ENCODE measurements around the gene SHISA5. TPM values are rescaled to one million over a fixed set of nuclear protein-coding genes. Genes with fewer than 3 reads are reported as not detected.

Gene SHISA5
- total RNA-seq, 1 experiment from 2014 or later: 104 TPM

DNA sequence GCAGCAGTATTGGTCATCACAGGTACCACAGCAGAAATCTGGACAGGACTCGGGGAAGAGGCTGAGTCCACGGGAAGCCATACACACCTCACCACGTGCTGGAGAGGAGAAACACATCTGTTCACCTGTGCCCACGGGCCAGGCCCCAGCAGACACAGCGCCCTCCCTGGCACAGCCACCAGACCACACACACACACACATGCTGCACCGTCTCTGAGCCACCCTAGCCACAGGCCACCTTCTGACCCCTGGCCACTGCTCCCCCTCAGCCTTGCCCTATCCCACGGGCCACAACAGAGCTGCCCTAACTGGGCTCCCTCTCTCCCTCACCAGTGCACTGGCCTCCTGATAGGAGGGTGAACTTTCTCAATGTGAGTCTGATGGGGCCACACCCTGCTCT lies 2.8 kb downstream of the SHISA5 start:
- ChIA-PET CTCF (no interaction called here), POLR2A (no interaction called here)
- peak overlapping the region; percentile 36 for H3K4me2 ChIP-seq (ENCODE audit: low read length)

DNA sequence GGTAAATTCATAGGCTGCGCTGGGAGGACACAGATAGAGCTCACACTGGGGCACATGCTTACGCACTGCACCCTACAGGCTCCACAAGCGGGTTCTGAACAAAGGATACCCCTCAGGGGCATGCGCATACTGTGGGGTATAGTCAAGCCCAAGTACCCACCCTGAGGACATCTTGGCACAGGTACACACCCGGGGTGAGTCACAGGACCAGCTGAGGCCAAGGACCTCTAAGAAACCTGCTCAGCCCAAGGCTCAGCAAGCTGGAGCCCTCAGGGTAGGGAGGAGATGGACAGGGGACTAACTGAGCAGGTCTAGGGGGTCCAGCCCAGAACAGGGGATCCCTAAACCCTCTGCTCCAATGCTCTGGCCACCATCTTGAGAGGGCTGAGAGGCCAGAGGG lies 3.3 kb downstream of the SHISA5 start:
- H2AFZ ChIP-seq (ENCODE audit: low read depth, low read length, poor library complexity, severe bottlenecking): no peak overlapping the region
- intact Hi-C loops (cut with micrococcal nuclease): no loop called here
- no peaks in the 10 kb centered on the region for H3K27me3 ChIP-seq (ENCODE audit: insufficient read depth, low read length)
- no peaks in the 10 kb centered on the region for H3K36me3 ChIP-seq (ENCODE audit: control insufficient read depth in 1 of 2, insufficient read depth in 2 of 2, low read length in 2 of 2)
- ATAC-seq: no peak
- H4K20me1 ChIP-seq (ENCODE audit: insufficient read depth): no peaks in the 10 kb centered on the region
- no peak overlapping the region for H3K27ac ChIP-seq (ENCODE audit: low read depth, low read length)
- ChIA-PET POLR2A (no interaction called here), RAD21 (ENCODE audit: low non-redundant PET in 1 of 2, low total read pairs in 2 of 2, uncharacterized antibody in 2 of 2, unreplicated experiment in 2 of 2) (interaction anchor here in 1 of 2 experiments (1.0 kb wide), 1 partner anchor 68 kb away, joined by 3 read pairs; no protein-coding TSS in a partner anchor), CTCF (interaction anchor here (0.8 kb wide), 1 partner anchor 65 kb away, joined by 3 read pairs; no protein-coding TSS in a partner anchor)
- H3K4me1 ChIP-seq (ENCODE audit: control insufficient read depth in 1 of 2, insufficient read depth in 2 of 2, low read length in 2 of 2): peaks cover 27 to 52% of the 10 kb centered on the region in 2 experiments
- H3K9me3 ChIP-seq (ENCODE audit: control insufficient read depth in 1 of 2, insufficient read depth in 1 of 2, low read depth in 1 of 2, low read length in 2 of 2): no peaks in the 10 kb centered on the region
- no peaks in the 10 kb centered on the region for H3K79me2 ChIP-seq (ENCODE audit: insufficient read depth, low read length)
- H3K4me2 ChIP-seq (ENCODE audit: low read length): peak overlapping the region; percentile 36
- no TSS peak for BruUV-seq (replicated peaks)
- no peak overlapping the region for H3K9ac ChIP-seq (ENCODE audit: low read length)
- no peak overlapping the region for H3K4me3 ChIP-seq (replicated peaks in 1 of 2; ENCODE audit: low read depth in 1 of 2, low read length in 2 of 2)
- H3K9me2 ChIP-seq (ENCODE audit: insufficient read depth): no peaks in the 10 kb centered on the region
- DNase-seq (ENCODE audit: low read depth, low spot score): no peak
- TF ChIP-seq CEBPB (IDR thresholded peaks at IDR 0.05; ENCODE audit: low read depth) (no peak), TCF7L2 (IDR thresholded peaks at IDR 0.05; ENCODE audit: borderline replicate concordance, extremely low read depth, insufficient read depth, insufficient read length) (no peak), EZH2phosphoT487 (IDR thresholded peaks at IDR 0.05; ENCODE audit: borderline replicate concordance) (no peak), ZFX (IDR thresholded peaks at IDR 0.05) (no peak), RAD21 (IDR thresholded peaks at IDR 0.05; ENCODE audit: low read depth) (no peak), YY1 (IDR thresholded peaks at IDR 0.05; ENCODE audit: extremely low read depth, insufficient replicate concordance, low read depth, low read length) (no peak), SRF (IDR thresholded peaks at IDR 0.05; ENCODE audit: low read depth) (no peak), EGR1 (IDR thresholded peaks at IDR 0.05; ENCODE audit: low read depth) (no peak), FOSL1 (IDR thresholded peaks at IDR 0.05; ENCODE audit: low read depth) (no peak), POLR2A (IDR thresholded peaks at IDR 0.05; ENCODE audit: borderline replicate concordance, extremely low read depth, insufficient read depth, insufficient read length) (no peak)
- TF ChIP-seq, protein P1, sequence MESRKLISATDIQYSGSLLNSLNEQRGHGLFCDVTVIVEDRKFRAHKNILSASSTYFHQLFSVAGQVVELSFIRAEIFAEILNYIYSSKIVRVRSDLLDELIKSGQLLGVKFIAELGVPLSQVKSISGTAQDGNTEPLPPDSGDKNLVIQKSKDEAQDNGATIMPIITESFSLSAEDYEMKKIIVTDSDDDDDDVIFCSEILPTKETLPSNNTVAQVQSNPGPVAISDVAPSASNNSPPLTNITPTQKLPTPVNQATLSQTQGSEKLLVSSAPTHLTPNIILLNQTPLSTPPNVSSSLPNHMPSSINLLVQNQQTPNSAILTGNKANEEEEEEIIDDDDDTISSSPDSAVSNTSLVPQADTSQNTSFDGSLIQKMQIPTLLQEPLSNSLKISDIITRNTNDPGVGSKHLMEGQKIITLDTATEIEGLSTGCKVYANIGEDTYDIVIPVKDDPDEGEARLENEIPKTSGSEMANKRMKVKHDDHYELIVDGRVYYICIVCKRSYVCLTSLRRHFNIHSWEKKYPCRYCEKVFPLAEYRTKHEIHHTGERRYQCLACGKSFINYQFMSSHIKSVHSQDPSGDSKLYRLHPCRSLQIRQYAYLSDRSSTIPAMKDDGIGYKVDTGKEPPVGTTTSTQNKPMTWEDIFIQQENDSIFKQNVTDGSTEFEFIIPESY (IDR thresholded peaks at IDR 0.05; ENCODE audit: extremely low read depth, insufficient replicate concordance, low read length): no peak
- TF ChIP-seq, protein P2, sequence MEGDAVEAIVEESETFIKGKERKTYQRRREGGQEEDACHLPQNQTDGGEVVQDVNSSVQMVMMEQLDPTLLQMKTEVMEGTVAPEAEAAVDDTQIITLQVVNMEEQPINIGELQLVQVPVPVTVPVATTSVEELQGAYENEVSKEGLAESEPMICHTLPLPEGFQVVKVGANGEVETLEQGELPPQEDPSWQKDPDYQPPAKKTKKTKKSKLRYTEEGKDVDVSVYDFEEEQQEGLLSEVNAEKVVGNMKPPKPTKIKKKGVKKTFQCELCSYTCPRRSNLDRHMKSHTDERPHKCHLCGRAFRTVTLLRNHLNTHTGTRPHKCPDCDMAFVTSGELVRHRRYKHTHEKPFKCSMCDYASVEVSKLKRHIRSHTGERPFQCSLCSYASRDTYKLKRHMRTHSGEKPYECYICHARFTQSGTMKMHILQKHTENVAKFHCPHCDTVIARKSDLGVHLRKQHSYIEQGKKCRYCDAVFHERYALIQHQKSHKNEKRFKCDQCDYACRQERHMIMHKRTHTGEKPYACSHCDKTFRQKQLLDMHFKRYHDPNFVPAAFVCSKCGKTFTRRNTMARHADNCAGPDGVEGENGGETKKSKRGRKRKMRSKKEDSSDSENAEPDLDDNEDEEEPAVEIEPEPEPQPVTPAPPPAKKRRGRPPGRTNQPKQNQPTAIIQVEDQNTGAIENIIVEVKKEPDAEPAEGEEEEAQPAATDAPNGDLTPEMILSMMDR (IDR thresholded peaks at IDR 0.05 in 2 of 3, conservative IDR thresholded peaks at IDR 0.05 in 1 of 3; ENCODE audit: borderline replicate concordance in 1 of 3, insufficient read depth in 1 of 3, low read depth in 2 of 3, low read length in 2 of 3): no peak

More for the DNA sequence above, 2.8 kb downstream of the SHISA5 start:
- no peak for DNase-seq (ENCODE audit: low read depth, low spot score)
- peaks cover 29 to 55% of the 10 kb centered on the region in 2 experiments for H3K4me1 ChIP-seq (ENCODE audit: control insufficient read depth in 1 of 2, insufficient read depth in 2 of 2, low read length in 2 of 2)
- ATAC-seq: no peak
- intact Hi-C loops (cut with micrococcal nuclease): no loop called here
- no TSS peak for BruUV-seq (replicated peaks)
- no peaks in the 10 kb centered on the region for H3K79me2 ChIP-seq (ENCODE audit: insufficient read depth, low read length)
- no peaks in the 10 kb centered on the region for H3K36me3 ChIP-seq (ENCODE audit: control insufficient read depth in 1 of 2, insufficient read depth in 2 of 2, low read length in 2 of 2)
- RAD21 ChIA-PET (ENCODE audit: low non-redundant PET in 1 of 2, low total read pairs in 2 of 2, uncharacterized antibody in 2 of 2, unreplicated experiment in 2 of 2): no interaction called here
- H4K20me1 ChIP-seq (ENCODE audit: insufficient read depth): no peaks in the 10 kb centered on the region
- no peak overlapping the region for H3K9ac ChIP-seq (ENCODE audit: low read length)
- no peak overlapping the region for H3K27ac ChIP-seq (ENCODE audit: low read depth, low read length)
- H3K9me2 ChIP-seq (ENCODE audit: insufficient read depth): no peaks in the 10 kb centered on the region
- no peaks in the 10 kb centered on the region for H3K9me3 ChIP-seq (ENCODE audit: control insufficient read depth in 1 of 2, insufficient read depth in 1 of 2, low read depth in 1 of 2, low read length in 2 of 2)
- H3K27me3 ChIP-seq (ENCODE audit: insufficient read depth, low read length): no peaks in the 10 kb centered on the region
- no peak for TF ChIP-seq EGR1 (IDR thresholded peaks at IDR 0.05; ENCODE audit: low read depth)
- TF ChIP-seq CBX3 (IDR thresholded peaks at IDR 0.05; ENCODE audit: low read depth): no peak
- no peak for TF ChIP-seq CEBPB (IDR thresholded peaks at IDR 0.05; ENCODE audit: low read depth)
- TF ChIP-seq, protein P3, sequence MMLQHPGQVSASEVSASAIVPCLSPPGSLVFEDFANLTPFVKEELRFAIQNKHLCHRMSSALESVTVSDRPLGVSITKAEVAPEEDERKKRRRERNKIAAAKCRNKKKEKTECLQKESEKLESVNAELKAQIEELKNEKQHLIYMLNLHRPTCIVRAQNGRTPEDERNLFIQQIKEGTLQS (IDR thresholded peaks at IDR 0.05): no peak
- no peak for TF ChIP-seq FOSL1 (IDR thresholded peaks at IDR 0.05; ENCODE audit: low read depth)
- H2AFZ ChIP-seq (ENCODE audit: low read depth, low read length, poor library complexity, severe bottlenecking): no peak overlapping the region
- no peak overlapping the region for H3K4me3 ChIP-seq (replicated peaks in 1 of 2; ENCODE audit: low read depth in 1 of 2, low read length in 2 of 2)
